SK-N-SH (cell line): ENCODE measurements around the gene AGBL4. TPM values are rescaled to one million over a fixed set of nuclear protein-coding genes. Genes with fewer than 3 reads are reported as not detected.

Experiments
- CTCF ChIA-PET: fragments of 300-600, 350-600 bp; formaldehyde crosslinking; extraction: SDS; loops from one replicate; lab custom pipeline; 2021; lab: Yijun Ruan, JAX
- POLR2A ChIA-PET: fragments of 350-600 bp; sonication (Branson Sonifier 250); formaldehyde crosslinking; extraction: SDS; loops from one replicate; lab custom pipeline; 2020; ENCODE audit warnings: antibody characterized with exemption, inconsistent platforms; lab: Yijun Ruan, JAX
- DNase-seq: peaks from one replicate; pipeline ENCODE4 v3.0.0; 2012
- H2AFZ ChIP-seq: fragments of 200-600 bp; sonication (generic); 2 replicates; pipeline ENCODE4 v1.8.1; 2016; ENCODE audit warnings: antibody characterized with exemption, mild to moderate bottlenecking, low read depth
- H3F3A ChIP-seq: fragments of 200-600 bp; sonication (generic); replicated peaks from 2 replicates; pipeline ENCODE3; 2016; ENCODE audit warnings: antibody characterized with exemption, mild to moderate bottlenecking; ENCODE audit not compliant: insufficient read depth
- H3K27ac ChIP-seq, 2 experiments: fragments of 200-500 bp in 1 of 2; fragments of 200-600 bp in 1 of 2; sonication (Bioruptor generic) in 1 of 2; sonication (generic), shearing (Covaris generic) in 1 of 2; 2 replicates each; pipeline versions ENCODE4 v1.5.1 to v1.6.1; 2014 to 2016; ENCODE audit warnings: low read depth in 2 of 2, inconsistent platforms in 1 of 2, low read length in 1 of 2, mild to moderate bottlenecking in 1 of 2, mixed read lengths in 1 of 2
- H3K27me3 ChIP-seq: fragments of 200-600 bp; sonication (generic), shearing (Covaris generic); 2 replicates; pipeline ENCODE4 v1.6.1; 2016; ENCODE audit warnings: mixed run types; ENCODE audit not compliant: insufficient read depth
- H3K36me3 ChIP-seq, 2 experiments: fragments of 200-500 bp in 1 of 2; fragments of 200-600 bp in 1 of 2; sonication (Bioruptor generic) in 1 of 2; sonication (generic) in 1 of 2; replicated peaks in 1 of 2; 2 replicates each; pipeline versions ENCODE3 to v1.5.1; 2014 to 2016; ENCODE audit warnings: low read length in 1 of 2, mild to moderate bottlenecking in 1 of 2; ENCODE audit not compliant: insufficient read depth in 2 of 2, control insufficient read depth in 1 of 2
- H3K4me1 ChIP-seq, 2 experiments: fragments of 200-500 bp in 1 of 2; fragments of 200-600 bp in 1 of 2; sonication (Bioruptor generic) in 1 of 2; sonication (generic), shearing (Covaris generic) in 1 of 2; 2 replicates each; pipeline versions ENCODE4 v1.5.1 to v1.6.1; 2014 to 2016; ENCODE audit warnings: low read depth in 1 of 2, low read length in 1 of 2, mixed run types in 1 of 2; ENCODE audit not compliant: insufficient read depth in 2 of 2, control insufficient read depth in 1 of 2
- H3K4me2 ChIP-seq: fragments of 200-600 bp; sonication (generic), shearing (Covaris generic); 2 replicates; pipeline ENCODE4 v1.6.1; 2017; ENCODE audit warnings: mixed run types
- H3K4me3 ChIP-seq, 2 experiments: fragments of 200-500 bp in 1 of 2; fragments of 200-600 bp in 1 of 2; sonication (Bioruptor generic) in 1 of 2; sonication (generic), shearing (Covaris generic) in 1 of 2; 2 replicates each; pipeline versions ENCODE4 v1.5.1 to v1.8.1; 2014 to 2016; ENCODE audit warnings: low read depth in 2 of 2, inconsistent platforms in 1 of 2, low read length in 1 of 2, mild to moderate bottlenecking in 1 of 2, mixed read lengths in 1 of 2, moderate library complexity in 1 of 2
- H3K79me2 ChIP-seq: fragments of 200-600 bp; sonication (generic); 2 replicates; pipeline ENCODE4 v1.8.1; 2017; ENCODE audit warnings: mild to moderate bottlenecking; ENCODE audit not compliant: insufficient read depth
- H3K9ac ChIP-seq: fragments of 200-600 bp; sonication (generic); 2 replicates; pipeline ENCODE4 v1.6.1; 2017; ENCODE audit warnings: mixed run types
- H3K9me2 ChIP-seq: fragments of 200-600 bp; sonication (generic); 2 replicates; pipeline ENCODE4 v1.6.1; 2017; ENCODE audit warnings: mixed run types
- H3K9me3 ChIP-seq: fragments of 200-600 bp; sonication (generic); 2 replicates; pipeline ENCODE4 v1.6.1; 2017; ENCODE audit warnings: mixed run types, mild to moderate bottlenecking, moderate library complexity
- H4K20me1 ChIP-seq: fragments of 200-600 bp; sonication (generic); 2 replicates; pipeline ENCODE4 v1.6.1; 2017; ENCODE audit warnings: mild to moderate bottlenecking, mixed run types; ENCODE audit not compliant: insufficient read depth
- ELF1 ChIP-seq: IDR thresholded peaks from 2 replicates; pipeline ENCODE4 v1.4.0; 2012
- EP300 ChIP-seq, 2 experiments: IDR thresholded peaks; 2 replicates each; pipeline versions ENCODE4 v1.4.0 to v1.6.1; 2012; ENCODE audit warnings: borderline replicate concordance in 1 of 2, low read depth in 1 of 2, low read length in 1 of 2
- FOSL2 ChIP-seq: IDR thresholded peaks from 2 replicates; pipeline ENCODE4 v1.4.0; 2012; ENCODE audit warnings: low read depth, mild to moderate bottlenecking, moderate library complexity, borderline replicate concordance
- FOXM1 ChIP-seq: IDR thresholded peaks from 2 replicates; pipeline ENCODE4 v1.4.0; 2012; ENCODE audit warnings: low read depth, mild to moderate bottlenecking
- JUND ChIP-seq: IDR thresholded peaks from 2 replicates; pipeline ENCODE4 v1.4.0; 2012
- NFIC ChIP-seq: IDR thresholded peaks from 2 replicates; pipeline ENCODE4 v1.4.0; 2012; ENCODE audit warnings: borderline replicate concordance
- PBX3 ChIP-seq: IDR thresholded peaks from 2 replicates; pipeline ENCODE4; 2012
- RFX5 ChIP-seq: IDR thresholded peaks from 2 replicates; pipeline ENCODE4 v1.6.1; 2012; ENCODE audit warnings: mild to moderate bottlenecking, improper control_type of control experiment, low read length
- TAF1 ChIP-seq: IDR thresholded peaks from 2 replicates; pipeline ENCODE4 v1.6.1; 2012; ENCODE audit warnings: low read depth, mild to moderate bottlenecking, low read length, moderate library complexity, borderline replicate concordance
- TCF12 ChIP-seq: IDR thresholded peaks from 2 replicates; pipeline ENCODE4 v1.4.0; 2012
- TEAD4 ChIP-seq: IDR thresholded peaks from 2 replicates; pipeline ENCODE4 v1.4.0; 2012; ENCODE audit warnings: mild to moderate bottlenecking, borderline replicate concordance; ENCODE audit not compliant: insufficient read depth
- WGBS: methylation state at CpG from one replicate; pipeline ENCODE4 v1.1.6; 2017; ENCODE audit warnings: low lambda C conversion rate; 5-methylcytosine and 5-hydroxymethylcytosine counted together
- polyA plus RNA-seq, 3 experiments: library from polyadenylated mRNA; depleted of rRNA; stranded (reverse); fragments of >200 nt; gene quantifications; 2 replicates each; pipeline ENCODE4 v1.2.3, GENCODE V29; 2012
- TF ChIP-seq, protein P1 (sequence below): fragments of 200-600 bp; sonication (generic); IDR thresholded peaks from 2 replicates; pipeline ENCODE4 v1.6.1; 2017; ENCODE audit warnings: antibody characterized with exemption, mild to moderate bottlenecking, moderate library complexity
- TF ChIP-seq, protein P2 (sequence below): IDR thresholded peaks from 2 replicates; pipeline ENCODE4 v1.4.0; 2012; ENCODE audit warnings: low read depth, borderline replicate concordance
- TF ChIP-seq, protein P3 (sequence below): fragments of 150-350 bp; IDR thresholded peaks from 2 replicates; pipeline ENCODE4 v1.6.1; 2016; ENCODE audit warnings: mild to moderate bottlenecking, low read depth, low read length

AGBL4 gene
- polyA plus RNA-seq, 1 of the 3 experiments (the other 2 are of a cell fraction): 0.07 TPM

DNA sequence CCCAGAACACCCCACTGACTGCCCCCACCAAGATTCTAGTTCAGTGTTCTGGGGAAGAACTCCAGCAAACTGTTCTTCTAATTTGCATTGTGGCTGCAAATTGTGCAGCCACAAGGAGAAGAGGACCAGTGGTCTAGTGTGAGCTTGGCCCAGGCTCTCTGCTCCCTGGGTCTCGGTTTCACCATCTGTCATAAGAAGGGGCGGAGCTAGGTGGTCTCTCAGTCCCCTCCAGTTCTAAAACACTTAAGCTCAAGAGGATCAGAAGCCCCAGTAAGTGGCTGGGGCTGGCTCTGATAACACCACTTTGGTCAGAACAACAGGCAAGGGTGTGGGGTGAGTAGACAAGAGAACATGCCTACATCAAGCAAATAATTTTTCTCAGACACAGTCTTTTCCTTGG lies 1346.9 kb downstream of the AGBL4 start:
- ChIA-PET POLR2A (interaction anchor here (1.5 kb wide), 1 partner anchor 100 kb away, joined by 4 read pairs; the partner anchor contains the start of gene BEND5), CTCF (interaction anchor here (0.6 to 13.2 kb wide), 49 partner anchors 11 to 1858 kb away, joined by 3 to 162 read pairs (median 5); partner anchors contain the start of gene ELAVL4)

DNA sequence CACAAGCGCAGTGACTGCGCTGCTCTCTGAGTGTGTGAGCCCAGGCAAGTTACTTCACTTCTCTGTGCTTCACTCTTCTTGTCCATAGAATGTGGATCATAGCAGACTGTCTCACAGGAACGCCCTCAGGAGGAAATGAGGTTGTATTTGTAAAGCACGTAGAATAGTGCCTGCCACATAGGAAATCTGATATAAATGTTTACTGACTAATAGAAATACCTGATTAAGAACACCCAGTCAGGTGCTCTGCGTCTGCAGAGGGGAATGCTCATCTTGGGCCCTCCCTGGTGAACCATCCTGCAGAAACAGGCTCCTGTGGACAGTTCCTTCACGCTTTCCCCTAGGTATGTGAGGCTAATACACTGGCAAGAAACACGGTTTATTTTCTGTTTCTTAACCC lies 1347.4 kb downstream of the AGBL4 start:
- no peak for DNase-seq
- H3F3A ChIP-seq: no peaks in the 10 kb centered on the region
- ChIA-PET CTCF (interaction anchor here (0.6 to 13.2 kb wide), 27 partner anchors 11 to 1858 kb away, joined by 3 to 162 read pairs (median 7); no protein-coding TSS in a partner anchor), POLR2A (interaction anchor here (0.8 to 1.5 kb wide), 2 partner anchors 17 to 101 kb away, joined by 3 to 4 read pairs; partner anchors contain the start of gene BEND5)
- no peaks in the 10 kb centered on the region for H3K36me3 ChIP-seq
- H4K20me1 ChIP-seq: no peaks in the 10 kb centered on the region
- no peak for TF ChIP-seq EP300 (IDR thresholded peaks at IDR 0.05; ENCODE audit: borderline replicate concordance in 1 of 2, low read depth in 1 of 2, low read length in 1 of 2)
- no peak overlapping the region for H3K9ac ChIP-seq
- no peaks in the 10 kb centered on the region for H3K9me3 ChIP-seq
- WGBS: 88% methylated on average over 7 of the region's 7 CpGs
- H3K79me2 ChIP-seq: no peaks in the 10 kb centered on the region
- no peaks in the 10 kb centered on the region for H3K9me2 ChIP-seq
- H3K4me2 ChIP-seq: no peak overlapping the region
- no peak overlapping the region for H3K27ac ChIP-seq
- H3K27me3 ChIP-seq: no peaks in the 10 kb centered on the region
- H2AFZ ChIP-seq: no peak overlapping the region
- H3K4me3 ChIP-seq: no peak overlapping the region
- H3K4me1 ChIP-seq: peaks cover 0 to 4% of the 10 kb centered on the region in 2 experiments; a peak in 1 of 4 replicates

More for the DNA sequence above, 1346.9 kb downstream of the AGBL4 start:
- Histone ChIP-seq H2AFZ (no peak overlapping the region), H3K9me2 (no peaks in the 10 kb centered on the region), H3F3A (no peaks in the 10 kb centered on the region), H3K4me3 (no peak overlapping the region), H3K4me2 (no peak overlapping the region), H3K9me3 (no peaks in the 10 kb centered on the region), H3K4me1 (peaks cover 0 to 4% of the 10 kb centered on the region in 2 experiments; a peak in 1 of 4 replicates), H3K36me3 (no peaks in the 10 kb centered on the region), H4K20me1 (no peaks in the 10 kb centered on the region), H3K79me2 (no peaks in the 10 kb centered on the region), H3K27ac (no peak overlapping the region), H3K9ac (no peak overlapping the region), H3K27me3 (no peaks in the 10 kb centered on the region)
- DNase-seq: no peak
- TF ChIP-seq TEAD4 (no peak), RFX5 (no peak)
- TF ChIP-seq, protein P1, sequence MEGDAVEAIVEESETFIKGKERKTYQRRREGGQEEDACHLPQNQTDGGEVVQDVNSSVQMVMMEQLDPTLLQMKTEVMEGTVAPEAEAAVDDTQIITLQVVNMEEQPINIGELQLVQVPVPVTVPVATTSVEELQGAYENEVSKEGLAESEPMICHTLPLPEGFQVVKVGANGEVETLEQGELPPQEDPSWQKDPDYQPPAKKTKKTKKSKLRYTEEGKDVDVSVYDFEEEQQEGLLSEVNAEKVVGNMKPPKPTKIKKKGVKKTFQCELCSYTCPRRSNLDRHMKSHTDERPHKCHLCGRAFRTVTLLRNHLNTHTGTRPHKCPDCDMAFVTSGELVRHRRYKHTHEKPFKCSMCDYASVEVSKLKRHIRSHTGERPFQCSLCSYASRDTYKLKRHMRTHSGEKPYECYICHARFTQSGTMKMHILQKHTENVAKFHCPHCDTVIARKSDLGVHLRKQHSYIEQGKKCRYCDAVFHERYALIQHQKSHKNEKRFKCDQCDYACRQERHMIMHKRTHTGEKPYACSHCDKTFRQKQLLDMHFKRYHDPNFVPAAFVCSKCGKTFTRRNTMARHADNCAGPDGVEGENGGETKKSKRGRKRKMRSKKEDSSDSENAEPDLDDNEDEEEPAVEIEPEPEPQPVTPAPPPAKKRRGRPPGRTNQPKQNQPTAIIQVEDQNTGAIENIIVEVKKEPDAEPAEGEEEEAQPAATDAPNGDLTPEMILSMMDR: no peak
- 43% methylated on average over 2 of the region's 2 CpGs for WGBS

DNA sequence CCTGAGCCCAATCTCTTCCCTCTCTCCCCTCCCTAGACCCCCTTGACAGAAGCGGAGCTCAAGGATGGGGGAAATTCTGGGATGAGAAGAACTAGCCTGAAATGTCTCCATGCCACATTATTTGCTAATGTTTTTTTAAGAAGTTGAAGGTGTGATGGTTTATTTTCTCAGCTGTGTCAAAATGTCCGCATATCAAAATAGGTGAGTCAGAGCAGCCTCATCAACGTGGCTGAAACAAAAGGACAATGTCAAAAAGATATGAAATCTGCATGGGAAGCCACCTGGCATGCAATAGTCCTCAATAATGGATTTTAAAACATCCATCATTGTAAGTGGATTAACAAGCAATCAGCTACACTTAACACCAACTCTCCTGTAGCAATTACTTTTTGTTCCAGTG lies 1348.5 kb downstream of the AGBL4 start:
- whole genome bisulfite sequencing: 54% methylated on average over 3 of the region's 3 CpGs
- Histone ChIP-seq H4K20me1 (no peaks in the 10 kb centered on the region), H3K36me3 (no peaks in the 10 kb centered on the region), H3K4me1 (peaks cover 0 to 11% of the 10 kb centered on the region in 2 experiments; a peak in 1 of 4 replicates), H3K79me2 (no peaks in the 10 kb centered on the region), H3K4me3 (no peak overlapping the region), H3K9me3 (no peaks in the 10 kb centered on the region), H3K27me3 (no peaks in the 10 kb centered on the region), H3K9me2 (no peaks in the 10 kb centered on the region), H3F3A (no peaks in the 10 kb centered on the region), H3K27ac (no peak overlapping the region), H3K4me2 (0 out of 2 replicates have a peak overlapping the region, but pooled peaks have one; percentile 20), H3K9ac (no peak overlapping the region), H2AFZ (no peak overlapping the region)
- no peak for TF ChIP-seq ELF1
- peak; percentile 35; the same call in 1 of the 2 replicates for TF ChIP-seq PBX3
- peak; percentile 30; the same call in 1 of the 2 replicates for TF ChIP-seq JUND
- no peak for TF ChIP-seq NFIC
- TF ChIP-seq TCF12: peak; percentile 51
- no peak; the same call in 1 of the 2 replicates for TF ChIP-seq FOSL2
- TF ChIP-seq TAF1: no peak
- TF ChIP-seq, protein P2, sequence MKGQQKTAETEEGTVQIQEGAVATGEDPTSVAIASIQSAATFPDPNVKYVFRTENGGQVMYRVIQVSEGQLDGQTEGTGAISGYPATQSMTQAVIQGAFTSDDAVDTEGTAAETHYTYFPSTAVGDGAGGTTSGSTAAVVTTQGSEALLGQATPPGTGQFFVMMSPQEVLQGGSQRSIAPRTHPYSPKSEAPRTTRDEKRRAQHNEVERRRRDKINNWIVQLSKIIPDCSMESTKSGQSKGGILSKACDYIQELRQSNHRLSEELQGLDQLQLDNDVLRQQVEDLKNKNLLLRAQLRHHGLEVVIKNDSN: no peak
- no peak for TF ChIP-seq FOXM1
- TF ChIP-seq, protein P3, sequence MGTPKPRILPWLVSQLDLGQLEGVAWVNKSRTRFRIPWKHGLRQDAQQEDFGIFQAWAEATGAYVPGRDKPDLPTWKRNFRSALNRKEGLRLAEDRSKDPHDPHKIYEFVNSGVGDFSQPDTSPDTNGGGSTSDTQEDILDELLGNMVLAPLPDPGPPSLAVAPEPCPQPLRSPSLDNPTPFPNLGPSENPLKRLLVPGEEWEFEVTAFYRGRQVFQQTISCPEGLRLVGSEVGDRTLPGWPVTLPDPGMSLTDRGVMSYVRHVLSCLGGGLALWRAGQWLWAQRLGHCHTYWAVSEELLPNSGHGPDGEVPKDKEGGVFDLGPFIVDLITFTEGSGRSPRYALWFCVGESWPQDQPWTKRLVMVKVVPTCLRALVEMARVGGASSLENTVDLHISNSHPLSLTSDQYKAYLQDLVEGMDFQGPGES: no peak
- ChIA-PET POLR2A (no interaction called here), CTCF (interaction anchor here (1.0 to 13.2 kb wide), 10 partner anchors 13 to 1674 kb away, joined by 3 to 162 read pairs (median 22); no protein-coding TSS in a partner anchor)
- no peak for DNase-seq
